Memory B cell (primary cell): ENCODE results near the gene DGKQ.
"Not testable (repeated sequence)": the region's sequence is repeated elsewhere in the genome, so short reads cannot be mapped to it uniquely, and the experiment has no call there.

ENCODE experiments used
- ATAC-seq: fragments of 150-1000 bp; cut with Tn5 transposase; 2 replicates; pipeline ENCODE4 v1.10.0; 2021; ENCODE audit warnings: low read depth, mild to moderate bottlenecking, moderate library complexity
- DNase-seq, 2 donors: peaks; one replicate each; pipeline ENCODE4 v3.0.0; 2022; ENCODE audit warnings: low spot score in 2 of 2
- H3K27ac Mint-ChIP-seq: one replicate; pipeline ENCODE4 v1.8.0; 2022; ENCODE audit warnings: mild to moderate bottlenecking, moderate library complexity, mixed read lengths
- H3K27me3 Mint-ChIP-seq: one replicate; pipeline ENCODE4 v1.8.0; 2022; ENCODE audit warnings: mixed read lengths
- H3K36me3 Mint-ChIP-seq: one replicate; pipeline ENCODE4 v1.8.0; 2022; ENCODE audit warnings: mild to moderate bottlenecking, mixed read lengths
- H3K4me1 Mint-ChIP-seq: one replicate; pipeline ENCODE4 v1.8.0; 2022; ENCODE audit warnings: mixed read lengths
- H3K4me3 Mint-ChIP-seq: one replicate; pipeline ENCODE4 v1.8.0; 2022; ENCODE audit warnings: mild to moderate bottlenecking, moderate library complexity, mixed read lengths
- H3K9me3 Mint-ChIP-seq: one replicate; pipeline ENCODE4 v1.8.0; 2022; ENCODE audit warnings: mixed read lengths

Gene DGKQ

DNA sequence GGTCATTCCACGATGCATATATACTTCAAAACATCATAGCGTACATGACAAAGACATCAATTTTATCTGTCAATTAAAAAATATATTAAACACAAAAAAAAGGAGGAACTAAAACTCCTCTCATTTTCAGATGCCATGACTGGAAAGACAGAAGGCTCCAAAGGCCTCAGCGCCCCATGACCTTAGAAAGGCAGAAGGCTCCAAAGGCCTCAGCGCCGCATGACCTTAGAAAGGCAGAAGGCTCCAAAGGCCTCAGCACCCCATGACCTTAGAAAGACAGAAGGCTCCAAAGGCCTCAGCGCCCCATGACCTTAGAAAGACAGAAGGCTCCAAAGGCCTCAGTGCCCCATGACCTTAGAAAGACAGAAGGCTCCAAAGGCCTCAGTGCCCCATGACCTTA lies 54.8 kb downstream of the DGKQ start:
- H3K36me3 Mint-ChIP-seq, DNase-seq, H3K27me3 Mint-ChIP-seq, H3K4me3 Mint-ChIP-seq, H3K9me3 Mint-ChIP-seq, H3K27ac Mint-ChIP-seq, ATAC-seq: not testable (repeated sequence)
- peaks cover 63% of the 10 kb centered on the region for H3K4me1 Mint-ChIP-seq

- H3K4me3 Mint-ChIP-seq, result no peak overlapping the region
- DNase-seq (no peak), ATAC-seq (no peak)
- no peak overlapping the region for H3K27ac Mint-ChIP-seq
- H3K36me3 Mint-ChIP-seq, result peaks cover 6% of the 10 kb centered on the region
- peaks cover 60% of the 10 kb centered on the region for H3K4me1 Mint-ChIP-seq
- no peaks in the 10 kb centered on the region for H3K27me3 Mint-ChIP-seq
- peaks cover 2% of the 10 kb centered on the region for H3K9me3 Mint-ChIP-seq
Observed at GRCh38 chr4:917992-918391, 55.4 kb downstream of the DGKQ start.

- Mint-ChIP-seq H3K36me3 (peaks cover 6% of the 10 kb centered on the region), H3K9me3 (peaks cover 2% of the 10 kb centered on the region), H3K4me1 (peaks cover 54% of the 10 kb centered on the region), H3K27me3 (no peaks in the 10 kb centered on the region), H3K27ac (no peak overlapping the region), H3K4me3 (no peak overlapping the region)
- no peak for ATAC-seq
- DNase-seq, result no peak
Observed at GRCh38 chr4:917466-917865, 55.9 kb downstream of the DGKQ start.

GRCh38 chr4:915595-915994 lies 57.8 kb downstream of the DGKQ start:
- Mint-ChIP-seq H3K27ac (peak overlapping the region; percentile 66), H3K4me1 (peaks cover 43% of the 10 kb centered on the region), H3K9me3 (peaks cover 2% of the 10 kb centered on the region), H3K27me3 (no peaks in the 10 kb centered on the region), H3K4me3 (peak overlapping the region; percentile 82), H3K36me3 (peaks cover 17% of the 10 kb centered on the region)
- peak; percentile 63 for ATAC-seq
- DNase-seq, result no peak

GRCh38 chr4:915041-915474 lies 58.3 kb downstream of the DGKQ start:
- Mint-ChIP-seq H3K9me3 (peaks cover 2% of the 10 kb centered on the region), H3K36me3 (peaks cover 15% of the 10 kb centered on the region), H3K27ac (peak overlapping the region; percentile 66), H3K4me3 (peak overlapping the region; percentile 82), H3K27me3 (no peaks in the 10 kb centered on the region), H3K4me1 (peaks cover 40% of the 10 kb centered on the region)
- DNase-seq (no peak), ATAC-seq (peak; percentile 88)

- Mint-ChIP-seq H3K27ac (peak overlapping the region; percentile 66), H3K9me3 (peaks cover 2% of the 10 kb centered on the region), H3K27me3 (no peaks in the 10 kb centered on the region), H3K4me3 (no peak overlapping the region), H3K36me3 (peaks cover 15% of the 10 kb centered on the region), H3K4me1 (peaks cover 37% of the 10 kb centered on the region)
- DNase-seq, result no peak
- no peak for ATAC-seq
Observed at GRCh38 chr4:914531-914930, 58.8 kb downstream of the DGKQ start.

GRCh38 chr4:913280-913618 lies 60.1 kb downstream of the DGKQ start:
- Mint-ChIP-seq H3K27me3 (no peaks in the 10 kb centered on the region), H3K36me3 (peaks cover 18% of the 10 kb centered on the region), H3K27ac (no peak overlapping the region), H3K4me1 (peaks cover 31% of the 10 kb centered on the region), H3K9me3 (peaks cover 2% of the 10 kb centered on the region), H3K4me3 (no peak overlapping the region)
- no peak for ATAC-seq
- DNase-seq, result no peak

- H3K4me3 Mint-ChIP-seq, result no peak overlapping the region
- ATAC-seq, result no peak
- H3K9me3 Mint-ChIP-seq, result no peaks in the 10 kb centered on the region
- H3K27ac Mint-ChIP-seq, result no peak overlapping the region
- H3K27me3 Mint-ChIP-seq, result no peaks in the 10 kb centered on the region
- peaks cover 26% of the 10 kb centered on the region for H3K4me1 Mint-ChIP-seq
- H3K36me3 Mint-ChIP-seq, result peaks cover 16% of the 10 kb centered on the region
- no peak for DNase-seq
Observed at GRCh38 chr4:912548-913279, 60.7 kb downstream of the DGKQ start.

DNA sequence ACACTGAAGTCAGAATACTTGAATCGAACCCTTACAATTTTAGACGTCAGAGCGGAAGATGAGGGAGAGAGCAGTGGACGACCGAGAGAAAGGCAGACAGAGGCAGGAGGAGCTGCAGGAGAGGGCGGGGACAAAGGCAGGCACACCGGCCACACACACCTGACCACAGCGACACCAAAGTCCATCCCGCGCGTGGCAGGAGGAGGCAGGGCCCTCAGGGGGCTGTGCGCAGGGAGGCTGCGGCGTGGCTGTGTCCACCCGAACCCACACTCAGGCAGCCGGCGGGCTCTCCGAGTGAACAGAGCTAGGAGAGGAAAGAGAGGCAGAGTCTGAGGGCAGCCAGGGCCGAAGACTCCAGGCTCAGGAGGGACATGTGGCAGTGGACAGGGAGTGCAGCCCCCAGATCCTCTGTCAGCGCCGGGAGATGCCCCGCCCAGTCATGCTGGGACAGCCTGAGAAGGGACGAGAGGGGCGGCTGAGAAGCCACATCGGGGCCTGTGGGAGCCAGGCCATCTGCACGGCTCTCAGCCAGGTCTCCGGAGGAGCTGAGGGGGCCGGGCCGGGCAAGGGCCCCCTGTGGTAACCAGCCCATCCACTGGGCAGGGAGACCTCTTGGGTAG lies 61.4 kb downstream of the DGKQ start:
- H3K36me3 Mint-ChIP-seq, result peaks cover 14% of the 10 kb centered on the region
- no peak overlapping the region for H3K4me3 Mint-ChIP-seq

DNA sequence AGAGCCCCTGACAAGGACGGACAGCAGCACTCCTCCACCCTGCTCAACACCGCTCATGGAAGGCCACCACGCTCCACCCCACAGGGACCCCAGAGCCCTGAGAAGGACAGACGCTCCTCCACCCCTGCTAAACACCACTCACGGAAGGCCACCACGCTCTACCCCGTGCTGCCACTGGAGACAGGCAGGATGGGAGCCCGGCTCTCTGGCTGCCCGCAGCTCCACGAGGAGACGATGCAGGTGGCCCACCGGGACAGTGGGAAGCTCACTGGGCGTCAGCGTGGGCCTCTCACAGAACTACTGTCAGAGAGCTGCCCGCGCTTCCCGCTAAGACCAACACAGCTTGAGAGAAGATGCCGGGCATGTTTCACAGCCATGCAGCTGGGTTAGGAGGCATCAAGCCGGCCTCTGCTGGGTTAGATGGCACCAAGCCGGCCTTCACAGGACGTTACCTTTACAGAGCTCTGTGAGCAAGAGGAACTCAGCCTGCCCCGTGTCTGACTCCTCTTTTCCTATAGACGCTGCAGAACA lies 62.1 kb downstream of the DGKQ start:
- H3K27ac Mint-ChIP-seq, result peak overlapping the region; percentile 70
- ATAC-seq (no peak), DNase-seq (no peak)
- H3K36me3 Mint-ChIP-seq, result peaks cover 16% of the 10 kb centered on the region
- no peak overlapping the region for H3K4me3 Mint-ChIP-seq
- H3K9me3 Mint-ChIP-seq, result no peaks in the 10 kb centered on the region
- peaks cover 16% of the 10 kb centered on the region for H3K4me1 Mint-ChIP-seq
- H3K27me3 Mint-ChIP-seq, result no peaks in the 10 kb centered on the region

More for the DNA sequence above, 61.4 kb downstream of the DGKQ start:
- H3K9me3 Mint-ChIP-seq, result no peaks in the 10 kb centered on the region
- ATAC-seq (no peak), DNase-seq (no peak)
- H3K4me1 Mint-ChIP-seq, result peaks cover 21% of the 10 kb centered on the region
- H3K27ac Mint-ChIP-seq, result peak overlapping the region; percentile 70
- no peaks in the 10 kb centered on the region for H3K27me3 Mint-ChIP-seq

- peaks cover 11% of the 10 kb centered on the region for H3K4me1 Mint-ChIP-seq
- peaks cover 19% of the 10 kb centered on the region for H3K36me3 Mint-ChIP-seq
- H3K9me3 Mint-ChIP-seq, result no peaks in the 10 kb centered on the region
- H3K4me3 Mint-ChIP-seq, result no peak overlapping the region
- DNase-seq, result no peak
- H3K27ac Mint-ChIP-seq, result peak overlapping the region; percentile 53
- ATAC-seq, result no peak
- no peaks in the 10 kb centered on the region for H3K27me3 Mint-ChIP-seq
Observed at GRCh38 chr4:910366-911091, 62.8 kb downstream of the DGKQ start.

GRCh38 chr4:909821-910220 lies 63.5 kb downstream of the DGKQ start:
- Mint-ChIP-seq H3K4me3 (no peak overlapping the region), H3K27me3 (no peaks in the 10 kb centered on the region), H3K9me3 (no peaks in the 10 kb centered on the region), H3K27ac (no peak overlapping the region), H3K4me1 (peaks cover 5% of the 10 kb centered on the region), H3K36me3 (peaks cover 21% of the 10 kb centered on the region)
- no peak for ATAC-seq
- DNase-seq, result no peak

- DNase-seq, result no peak
- no peak overlapping the region for H3K27ac Mint-ChIP-seq
- no peaks in the 10 kb centered on the region for H3K27me3 Mint-ChIP-seq
- no peak for ATAC-seq
- peaks cover 2% of the 10 kb centered on the region for H3K4me1 Mint-ChIP-seq
- H3K4me3 Mint-ChIP-seq, result no peak overlapping the region
- no peaks in the 10 kb centered on the region for H3K9me3 Mint-ChIP-seq
- H3K36me3 Mint-ChIP-seq, result peaks cover 22% of the 10 kb centered on the region
Observed at GRCh38 chr4:909131-909571, 64.2 kb downstream of the DGKQ start.
